HG02610 (cell line): ENCODE measurements around the gene TSPY9.
"Not testable (repeated sequence)": the region's sequence is repeated elsewhere in the genome, so short reads cannot be mapped to it uniquely, and the experiment has no call there.

Experiments
- ATAC-seq: cut with Tn5 transposase; IDR thresholded peaks from one replicate; pipeline ENCODE4 v1.9.1; 2021; ENCODE audit warnings: mild to moderate bottlenecking, moderate library complexity; ENCODE audit not compliant: unreplicated experiment

The TSPY9 gene, protein sequence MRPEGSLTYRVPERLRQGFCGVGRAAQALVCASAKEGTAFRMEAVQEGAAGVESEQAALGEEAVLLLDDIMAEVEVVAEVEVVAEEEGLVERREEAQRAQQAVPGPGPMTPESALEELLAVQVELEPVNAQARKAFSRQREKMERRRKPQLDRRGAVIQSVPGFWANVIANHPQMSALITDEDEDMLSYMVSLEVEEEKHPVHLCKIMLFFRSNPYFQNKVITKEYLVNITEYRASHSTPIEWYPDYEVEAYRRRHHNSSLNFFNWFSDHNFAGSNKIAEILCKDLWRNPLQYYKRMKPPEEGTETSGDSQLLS

GRCh38 chrY:9486967-9487366, at the start of gene TSPY9:
TSPY9 (plus strand) TSS chrY:9487267; CDS start chrY:9487313, 46 bp downstream.
- not testable (repeated sequence) for ATAC-seq

DNA sequence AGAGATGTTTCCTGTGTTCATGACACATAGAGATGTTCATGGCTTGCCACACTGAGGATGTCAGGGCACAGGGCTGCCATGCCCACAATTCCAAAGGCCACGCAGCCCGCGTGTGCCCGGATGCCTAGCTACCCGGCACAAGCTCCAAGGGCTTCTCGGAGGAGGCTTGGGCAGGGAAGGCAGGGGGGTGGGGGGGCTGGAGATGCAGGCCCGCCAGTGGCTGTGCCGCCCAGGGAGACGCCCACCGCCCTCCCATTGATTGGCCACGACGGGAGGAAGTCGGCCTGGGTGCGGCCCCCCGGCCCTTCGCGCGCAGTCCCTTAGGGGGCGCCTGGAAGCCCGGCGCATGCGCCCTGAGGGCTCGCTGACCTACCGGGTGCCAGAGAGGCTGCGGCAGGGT, 20.4 kb upstream of the TSPY9 start, which contains the start of gene TSPY1:
Gene TSPY1, plus strand, starts transcription at position 301 of the 400 bp plus-strand sequence. Its CDS starts 46 bp downstream, at position 347.
- not testable (repeated sequence) for ATAC-seq

- not testable (repeated sequence) for ATAC-seq
These were observed 17.3 kb downstream of the TSPY9 start for GRCh38 chrY:9504396-9504795.

GRCh38 chrY:9516287-9516686, 29.2 kb downstream of the TSPY9 start:
- not testable (repeated sequence) for ATAC-seq

GRCh38 chrY:9527580-9527979, 40.5 kb downstream of the TSPY9 start, which contains the start of gene TSPY10:
TSPY10 (plus strand) TSS chrY:9527880; CDS start chrY:9527926, 46 bp downstream.
- not testable (repeated sequence) for ATAC-seq
